HCT116 (cell line): ENCODE data around the gene SNRPB. TPM values are rescaled to one million over a fixed set of nuclear protein-coding genes. Genes with fewer than 3 reads are reported as not detected.

Source experiments
- ATAC-seq: fragments of 200-7000 bp; cut with Tn5 transposase; 2 replicates; pipeline ENCODE4 v1.9.1; 2020; ENCODE audit warnings: mild to moderate bottlenecking, moderate library complexity
- BruUV-seq: library from RNA; stranded (reverse); fragments of 400-500 nt; replicated peaks from 2 replicates; lab custom pipeline; 2021; lab: Mats Ljungman, UMichigan
- CTCF ChIA-PET: fragments of 300-600 bp; sonication (Branson Sonifier 250); formaldehyde crosslinking; loops from one replicate; lab custom pipeline; 2021; ENCODE audit warnings: antibody characterized with exemption; lab: Charles Lee
- POLR2A ChIA-PET: fragments of 300-600, 350-600 bp; sonication (Branson Sonifier 250); formaldehyde crosslinking; loops from one replicate; lab custom pipeline; 2021; ENCODE audit warnings: antibody characterized with exemption; lab: Charles Lee
- RAD21 ChIA-PET, 2 experiments: fragments of 300-600 bp; sonication (Branson Sonifier 250); formaldehyde crosslinking; loops; one replicate each; lab custom pipeline; 2023; ENCODE audit warnings: low total read pairs in 2 of 2; ENCODE audit not compliant: uncharacterized antibody in 2 of 2, unreplicated experiment in 2 of 2, low non-redundant PET in 1 of 2; lab: Charles Lee
- DNase-seq: peaks from one replicate; pipeline ENCODE4 v3.0.0-alpha.2; 2010; ENCODE audit warnings: low read depth, low spot score
- H2AFZ ChIP-seq: fragments of 200-600 bp; shearing (Covaris generic), sonication (generic); 2 replicates; pipeline ENCODE4 v1.6.1; 2017; ENCODE audit warnings: low read depth, mixed run types, mixed read lengths, antibody characterized with exemption, low read length; ENCODE audit not compliant: poor library complexity, severe bottlenecking
- H3K27ac ChIP-seq: 2 replicates; pipeline ENCODE4 v1.5.1; 2012; ENCODE audit warnings: low read depth, low read length
- H3K27me3 ChIP-seq: fragments of 200-600 bp; sonication (generic); 2 replicates; pipeline ENCODE4 v1.6.1; 2016; ENCODE audit warnings: mixed run types, low read length, mixed read lengths; ENCODE audit not compliant: insufficient read depth
- H3K36me3 ChIP-seq, 2 experiments: fragments of 200-500 bp in 1 of 2; fragments of 200-600 bp in 1 of 2; sonication (Bioruptor generic) in 1 of 2; sonication (generic) in 1 of 2; 2 replicates each; pipeline versions ENCODE4 v1.5.1 to v1.6.1; 2014 to 2016; ENCODE audit warnings: low read length in 2 of 2, inconsistent platforms in 1 of 2, mixed read lengths in 1 of 2, mixed run types in 1 of 2; ENCODE audit not compliant: insufficient read depth in 2 of 2, control insufficient read depth in 1 of 2
- H3K4me1 ChIP-seq, 2 experiments: fragments of 200-600 bp in 1 of 2; sonication (generic) in 1 of 2; 2 replicates each; pipeline versions ENCODE4 v1.5.1 to v1.6.1; 2012 to 2017; ENCODE audit warnings: low read length in 2 of 2, inconsistent platforms in 1 of 2, mild to moderate bottlenecking in 1 of 2, mixed read lengths in 1 of 2, mixed run types in 1 of 2, moderate library complexity in 1 of 2; ENCODE audit not compliant: insufficient read depth in 2 of 2, control insufficient read depth in 1 of 2
- H3K4me2 ChIP-seq: fragments of 200-600 bp; sonication (generic); 2 replicates; pipeline ENCODE4 v1.6.1; 2017; ENCODE audit warnings: mixed run types, low read length, mixed read lengths
- H3K4me3 ChIP-seq, 2 experiments: fragments of 200-600 bp in 1 of 2; sonication (generic) in 1 of 2; replicated peaks in 1 of 2; 2 replicates each; pipeline ENCODE4 v1.5.1; 2011 to 2016; ENCODE audit warnings: low read length in 2 of 2, control low read depth in 1 of 2, low read depth in 1 of 2, mild to moderate bottlenecking in 1 of 2, mixed read lengths in 1 of 2, mixed run types in 1 of 2
- H3K79me2 ChIP-seq: fragments of 200-600 bp; sonication (generic); 2 replicates; pipeline ENCODE4 v1.6.1; 2017; ENCODE audit warnings: mild to moderate bottlenecking, mixed run types, low read length, moderate library complexity, mixed read lengths; ENCODE audit not compliant: insufficient read depth
- H3K9ac ChIP-seq: fragments of 200-600 bp; sonication (generic); 2 replicates; pipeline ENCODE4 v1.6.1; 2016; ENCODE audit warnings: low read length, mixed read lengths
- H3K9me2 ChIP-seq: fragments of 200-600 bp; sonication (generic), shearing (Covaris generic); 2 replicates; pipeline ENCODE4 v1.6.1; 2017; ENCODE audit warnings: mixed run types, mild to moderate bottlenecking, moderate library complexity; ENCODE audit not compliant: insufficient read depth
- H3K9me3 ChIP-seq, 2 experiments: fragments of 200-500 bp in 1 of 2; fragments of 200-600 bp in 1 of 2; sonication (Bioruptor generic) in 1 of 2; sonication (generic) in 1 of 2; 2 replicates each; pipeline ENCODE4 v1.6.1; 2014 to 2017; ENCODE audit warnings: low read length in 2 of 2, mixed read lengths in 2 of 2, inconsistent platforms in 1 of 2, low read depth in 1 of 2, mild to moderate bottlenecking in 1 of 2, mixed run types in 1 of 2, moderate library complexity in 1 of 2; ENCODE audit not compliant: control insufficient read depth in 1 of 2, insufficient read depth in 1 of 2
- H4K20me1 ChIP-seq: fragments of 200-600 bp; sonication (generic), shearing (Covaris generic); 2 replicates; pipeline ENCODE4 v1.6.1; 2017; ENCODE audit warnings: mixed run types, mild to moderate bottlenecking, moderate library complexity; ENCODE audit not compliant: insufficient read depth
- CEBPB ChIP-seq: IDR thresholded peaks from 2 replicates; pipeline ENCODE4 v1.6.1; 2012; ENCODE audit warnings: low read depth
- CTCF ChIP-seq, 3 experiments: fragments of 200-600 bp in 1 of 3; sonication (generic) in 1 of 3; IDR thresholded peaks in 2 of 3; conservative IDR thresholded peaks in 1 of 3; 2 replicates each; pipeline ENCODE4 v1.5.1; 2012 to 2017; ENCODE audit warnings: low read depth in 2 of 3, low read length in 2 of 3, antibody characterized with exemption in 1 of 3, borderline replicate concordance in 1 of 3, control low read depth in 1 of 3, mild to moderate bottlenecking in 1 of 3, mixed read lengths in 1 of 3, mixed run types in 1 of 3, moderate library complexity in 1 of 3; ENCODE audit not compliant: insufficient read depth in 1 of 3
- EGR1 ChIP-seq: IDR thresholded peaks from 2 replicates; pipeline ENCODE4 v1.6.1; 2012; ENCODE audit warnings: low read depth
- EZH2phosphoT487 ChIP-seq: fragments of 200-600 bp; IDR thresholded peaks from 2 replicates; pipeline ENCODE4 v1.6.1; 2018; ENCODE audit warnings: antibody characterized with exemption, borderline replicate concordance
- JUND ChIP-seq: IDR thresholded peaks from 2 replicates; pipeline ENCODE4 v1.6.1; 2012
- POLR2A ChIP-seq: IDR thresholded peaks from 2 replicates; pipeline ENCODE4 v1.7.0; 2011; ENCODE audit warnings: borderline replicate concordance; ENCODE audit not compliant: insufficient read depth, insufficient read length; ENCODE audit errors: extremely low read depth
- SIN3A ChIP-seq: IDR thresholded peaks from 2 replicates; pipeline ENCODE4 v1.6.1; 2012; ENCODE audit warnings: low read depth
- YY1 ChIP-seq: IDR thresholded peaks from 2 replicates; pipeline ENCODE4 v1.6.1; 2011; ENCODE audit warnings: low read length, low read depth, moderate library complexity, mild to moderate bottlenecking; ENCODE audit not compliant: insufficient replicate concordance; ENCODE audit errors: extremely low read depth
- ZNF274 ChIP-seq: fragments of 200-500 bp; sonication (Bioruptor generic); IDR thresholded peaks from 2 replicates; pipeline ENCODE4 v1.6.1; 2014; ENCODE audit warnings: mild to moderate bottlenecking, low read depth, low read length, inconsistent platforms
- intact Hi-C: fragments of 100-400 bp; cut with micrococcal nuclease; formaldehyde crosslinking; loops from 2 replicates; pipeline ENCODE4 v1.10.0; 2022
- total RNA-seq: library from RNA; stranded (reverse); gene quantifications from one replicate; pipeline ENCODE4 v1.2.1, GENCODE V29; 2021; ENCODE audit not compliant: unreplicated experiment
- TF ChIP-seq, protein P1 (sequence below): IDR thresholded peaks from 2 replicates; pipeline ENCODE4 v1.6.1; 2012; ENCODE audit warnings: low read depth
- TF ChIP-seq, protein P2 (sequence below): IDR thresholded peaks from 2 replicates; pipeline ENCODE4 v1.6.1; 2012
- TF ChIP-seq, protein P3 (sequence below): IDR thresholded peaks from 2 replicates; pipeline ENCODE4 v1.6.1; 2012

SNRPB gene
- total RNA-seq, 1 experiment from 2014 or later, result 469 TPM

DNA sequence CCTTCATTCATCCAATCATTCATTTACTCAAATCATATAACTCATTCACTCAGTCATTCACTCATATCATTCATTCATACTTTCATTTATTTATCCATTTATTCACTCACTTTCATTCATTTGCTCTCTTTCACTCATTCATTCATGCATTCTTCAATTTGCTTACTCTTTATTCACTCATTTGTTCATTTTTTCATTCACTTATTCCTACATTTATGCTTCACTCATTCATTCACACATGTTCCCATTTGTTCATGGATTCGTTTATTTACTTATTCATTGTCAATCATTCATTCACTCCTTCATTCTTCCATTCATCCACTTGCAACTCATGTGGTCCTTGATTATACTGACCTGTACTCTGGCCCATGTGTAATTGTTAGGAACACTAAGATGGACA lies 39.4 kb downstream of the SNRPB start:
- DNase-seq, result no peak
- no peak for TF ChIP-seq CTCF (IDR thresholded peaks at IDR 0.05 in 2 of 3, conservative IDR thresholded peaks at IDR 0.05 in 1 of 3; ENCODE audit: borderline replicate concordance in 1 of 3, insufficient read depth in 1 of 3, low read depth in 2 of 3, low read length in 2 of 3)
- no peak for TF ChIP-seq POLR2A
- TF ChIP-seq, protein P1, sequence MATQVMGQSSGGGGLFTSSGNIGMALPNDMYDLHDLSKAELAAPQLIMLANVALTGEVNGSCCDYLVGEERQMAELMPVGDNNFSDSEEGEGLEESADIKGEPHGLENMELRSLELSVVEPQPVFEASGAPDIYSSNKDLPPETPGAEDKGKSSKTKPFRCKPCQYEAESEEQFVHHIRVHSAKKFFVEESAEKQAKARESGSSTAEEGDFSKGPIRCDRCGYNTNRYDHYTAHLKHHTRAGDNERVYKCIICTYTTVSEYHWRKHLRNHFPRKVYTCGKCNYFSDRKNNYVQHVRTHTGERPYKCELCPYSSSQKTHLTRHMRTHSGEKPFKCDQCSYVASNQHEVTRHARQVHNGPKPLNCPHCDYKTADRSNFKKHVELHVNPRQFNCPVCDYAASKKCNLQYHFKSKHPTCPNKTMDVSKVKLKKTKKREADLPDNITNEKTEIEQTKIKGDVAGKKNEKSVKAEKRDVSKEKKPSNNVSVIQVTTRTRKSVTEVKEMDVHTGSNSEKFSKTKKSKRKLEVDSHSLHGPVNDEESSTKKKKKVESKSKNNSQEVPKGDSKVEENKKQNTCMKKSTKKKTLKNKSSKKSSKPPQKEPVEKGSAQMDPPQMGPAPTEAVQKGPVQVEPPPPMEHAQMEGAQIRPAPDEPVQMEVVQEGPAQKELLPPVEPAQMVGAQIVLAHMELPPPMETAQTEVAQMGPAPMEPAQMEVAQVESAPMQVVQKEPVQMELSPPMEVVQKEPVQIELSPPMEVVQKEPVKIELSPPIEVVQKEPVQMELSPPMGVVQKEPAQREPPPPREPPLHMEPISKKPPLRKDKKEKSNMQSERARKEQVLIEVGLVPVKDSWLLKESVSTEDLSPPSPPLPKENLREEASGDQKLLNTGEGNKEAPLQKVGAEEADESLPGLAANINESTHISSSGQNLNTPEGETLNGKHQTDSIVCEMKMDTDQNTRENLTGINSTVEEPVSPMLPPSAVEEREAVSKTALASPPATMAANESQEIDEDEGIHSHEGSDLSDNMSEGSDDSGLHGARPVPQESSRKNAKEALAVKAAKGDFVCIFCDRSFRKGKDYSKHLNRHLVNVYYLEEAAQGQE, result no peak
- TF ChIP-seq YY1, result no peak
- TF ChIP-seq CEBPB, result no peak
- no peak for TF ChIP-seq JUND
- TF ChIP-seq SIN3A, result no peak
- TF ChIP-seq, protein P2, sequence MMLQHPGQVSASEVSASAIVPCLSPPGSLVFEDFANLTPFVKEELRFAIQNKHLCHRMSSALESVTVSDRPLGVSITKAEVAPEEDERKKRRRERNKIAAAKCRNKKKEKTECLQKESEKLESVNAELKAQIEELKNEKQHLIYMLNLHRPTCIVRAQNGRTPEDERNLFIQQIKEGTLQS, result no peak
- TF ChIP-seq EZH2phosphoT487, result no peak
- no peak for TF ChIP-seq ZNF274
- TF ChIP-seq EGR1, result no peak
- TF ChIP-seq, protein P3, sequence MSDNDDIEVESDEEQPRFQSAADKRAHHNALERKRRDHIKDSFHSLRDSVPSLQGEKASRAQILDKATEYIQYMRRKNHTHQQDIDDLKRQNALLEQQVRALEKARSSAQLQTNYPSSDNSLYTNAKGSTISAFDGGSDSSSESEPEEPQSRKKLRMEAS, result no peak
- Histone ChIP-seq H3K4me1 (no peaks in the 10 kb centered on the region), H3K9ac (no peak overlapping the region), H3K79me2 (no peaks in the 10 kb centered on the region), H3K4me3 (no peak overlapping the region), H3K27ac (no peak overlapping the region), H3K36me3 (no peaks in the 10 kb centered on the region), H2AFZ (no peak overlapping the region), H4K20me1 (no peaks in the 10 kb centered on the region), H3K9me3 (no peaks in the 10 kb centered on the region), H3K4me2 (no peak overlapping the region), H3K9me2 (no peaks in the 10 kb centered on the region), H3K27me3 (no peaks in the 10 kb centered on the region)
- intact Hi-C loops, result no loop called here
- no TSS peak for BruUV-seq
- ATAC-seq, result no peak
- CTCF ChIA-PET, result no interaction called here
- RAD21 ChIA-PET, result no interaction called here
- POLR2A ChIA-PET, result no interaction called here
